AG10803 (cell line): ENCODE data around the gene COL16A1.

Experiments
- DNase-seq: peaks from one replicate; pipeline ENCODE4 v3.0.0; 2010; ENCODE audit warnings: low read depth
- H3K4me3 ChIP-seq: 2 replicates; pipeline ENCODE4 v1.5.1; 2011; ENCODE audit warnings: mild to moderate bottlenecking, low read length, control low read depth
- CTCF ChIP-seq: conservative IDR thresholded peaks from 2 replicates; pipeline ENCODE4 v1.5.1; 2011; ENCODE audit warnings: mild to moderate bottlenecking, low read length, control low read depth, inconsistent platforms

COL16A1 gene

DNA sequence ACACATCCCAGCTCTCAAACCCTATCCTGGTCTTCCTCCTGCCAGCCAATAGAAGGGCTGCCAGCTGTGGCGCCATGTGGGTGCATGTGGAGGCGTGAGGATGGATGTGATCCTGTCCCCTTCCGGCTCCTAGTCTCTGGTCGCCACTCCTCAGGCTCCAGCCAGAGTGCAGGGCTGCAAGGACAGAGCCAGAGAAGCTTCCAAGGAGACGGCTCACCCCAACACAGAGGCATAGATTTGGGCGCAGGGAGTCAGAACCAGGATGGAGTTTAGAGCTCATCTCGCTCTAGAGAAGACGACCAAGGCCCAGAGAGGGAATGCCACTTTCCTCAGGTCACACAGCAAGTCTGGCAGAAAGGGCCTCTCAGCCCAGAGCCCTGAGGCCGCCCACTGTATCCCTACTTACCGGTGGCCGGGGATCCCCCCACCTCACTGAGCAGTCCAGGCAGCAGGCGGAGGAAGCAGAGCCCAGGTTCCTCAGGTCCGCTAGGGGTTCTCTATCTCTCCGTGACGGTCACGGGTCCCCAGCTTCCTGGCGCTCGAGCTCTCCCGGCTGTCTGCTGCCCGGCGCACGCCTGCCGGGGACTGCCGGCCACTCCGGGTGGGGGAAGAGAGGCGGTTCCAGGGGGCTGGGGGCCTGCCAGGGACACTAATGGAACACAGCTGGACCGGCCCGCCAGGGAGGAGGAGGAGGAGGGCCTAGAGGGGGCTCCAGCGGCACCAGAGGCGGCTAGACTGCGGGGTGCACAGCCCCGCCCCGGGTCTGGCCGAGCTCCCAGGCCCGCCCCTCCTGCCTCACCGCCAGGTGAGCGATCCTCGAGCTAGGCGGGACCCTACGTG is at the start of gene COL16A1:
Gene COL16A1 (minus strand): TSS at position 587 of the 840 bp plus-strand sequence. CDS start 1,824 bp downstream, outside the sequence.
- H3K4me3 ChIP-seq: peak within 1 kb of the TSS; percentile 93
- peak; percentile 80 for DNase-seq
- TF ChIP-seq CTCF: no peak; the same call in 1 of the 2 replicates

- TF ChIP-seq CTCF: no peak
- no peak overlapping the region for H3K4me3 ChIP-seq
- no peak for DNase-seq
Measured at GRCh38 chr1:31752952-31753475, 49.2 kb upstream of the COL16A1 start.

GRCh38 chr1:31752258-31752657 is 48.4 kb upstream of the COL16A1 start:
- no peak for TF ChIP-seq CTCF
- no peak for DNase-seq
- H3K4me3 ChIP-seq: no peak overlapping the region

GRCh38 chr1:31751822-31752241 is 48.0 kb upstream of the COL16A1 start:
- no peak for DNase-seq
- no peak for TF ChIP-seq CTCF
- H3K4me3 ChIP-seq: no peak overlapping the region

DNA sequence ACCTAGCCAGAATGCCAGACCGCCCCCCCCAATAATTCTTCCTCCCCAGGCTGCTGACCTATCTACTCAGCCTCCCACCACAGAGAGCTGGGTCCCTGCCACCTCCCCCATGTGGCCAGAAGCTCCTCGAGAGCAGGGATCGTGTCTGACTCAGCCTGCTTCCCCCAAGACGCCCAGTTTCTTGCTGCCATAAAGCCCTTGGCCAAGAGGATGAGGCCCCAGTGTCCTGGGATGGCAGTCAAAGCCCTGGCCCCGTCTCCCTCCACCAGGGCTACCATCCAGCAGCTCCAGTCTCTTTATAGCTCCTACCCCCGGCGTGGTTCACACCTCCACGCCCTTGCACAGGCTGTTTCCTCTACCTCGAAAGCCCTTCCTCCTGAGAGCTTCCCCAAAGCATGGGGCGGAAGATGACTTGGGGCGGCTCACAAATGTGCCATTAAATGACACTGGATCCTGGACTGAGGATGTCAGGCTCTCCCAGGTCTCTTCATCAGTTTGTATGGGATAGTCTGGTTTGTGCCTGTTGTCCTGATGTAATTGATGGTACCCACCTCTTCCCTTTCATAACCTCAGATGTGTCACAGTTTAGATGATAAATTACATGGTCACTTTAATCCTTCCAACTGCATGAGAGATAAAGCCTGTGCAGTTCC is 47.2 kb upstream of the COL16A1 start:
- no peak overlapping the region for H3K4me3 ChIP-seq
- TF ChIP-seq CTCF: no peak
- peak; percentile 73 for DNase-seq

DNA sequence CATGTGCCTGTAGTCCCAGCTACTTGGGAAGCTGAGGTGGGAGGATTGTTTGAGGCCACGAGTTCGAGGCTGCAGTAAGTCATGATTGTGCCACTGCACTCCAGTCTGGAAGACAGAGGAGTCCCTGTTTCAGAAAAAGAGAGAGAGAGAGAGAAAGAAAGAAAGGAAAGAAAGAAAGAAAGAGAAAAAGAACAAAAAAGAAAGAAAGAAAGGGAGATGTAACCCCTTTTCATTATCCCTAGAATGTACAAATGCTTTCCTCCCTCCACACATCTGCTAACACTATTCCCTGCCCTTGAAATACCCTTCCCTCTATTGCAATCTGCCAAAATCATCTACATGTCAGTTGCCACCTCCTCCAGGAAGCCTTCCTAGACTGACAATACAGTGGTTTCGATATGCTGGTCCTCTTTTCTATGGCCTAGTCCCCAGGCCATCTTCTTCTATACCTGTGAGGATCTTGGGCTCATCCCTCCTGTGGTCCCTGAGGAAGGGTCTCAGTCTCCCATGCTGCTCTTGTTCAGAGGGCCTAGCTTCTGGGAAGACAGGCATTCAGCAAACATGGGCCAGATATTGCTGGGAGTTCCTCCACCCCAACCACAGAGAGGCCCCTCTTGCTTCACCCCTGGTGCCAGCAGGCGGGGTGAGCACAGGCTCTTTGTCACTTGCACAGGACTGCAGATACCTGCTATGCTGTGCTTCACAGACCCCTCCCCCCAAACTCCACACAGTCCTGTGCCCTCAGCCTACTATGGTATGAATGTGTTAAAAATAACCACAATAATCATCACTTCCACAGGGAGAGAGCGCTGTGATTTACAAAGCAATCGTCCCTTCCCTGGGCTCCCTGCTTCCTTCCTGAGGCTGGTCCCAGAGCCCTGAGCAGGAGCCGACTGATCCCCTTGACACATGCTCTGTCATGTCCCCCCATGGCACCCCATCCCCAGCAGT is 46.2 kb upstream of the COL16A1 start:
- DNase-seq: no peak
- H3K4me3 ChIP-seq: no peak overlapping the region
- no peak for TF ChIP-seq CTCF
